H1 (cell line): Measurements from ENCODE around the gene OTUD5. TPM values are rescaled to one million over a fixed set of nuclear protein-coding genes. Genes with fewer than 3 reads are reported as not detected.

Source experiments
- ATF2 ChIP-seq: IDR thresholded peaks from 2 replicates; pipeline ENCODE4 v1.6.1; 2012; ENCODE audit warnings: low read length, inconsistent platforms
- BACH1 ChIP-seq: IDR thresholded peaks from 2 replicates; pipeline ENCODE4 v1.6.1; 2012; ENCODE audit warnings: low read length, improper control_type of control experiment
- BCL11A ChIP-seq, 2 experiments: IDR thresholded peaks; one replicate each; pipeline ENCODE4 v1.6.1; 2011; ENCODE audit warnings: low read depth in 2 of 2, low read length in 2 of 2, mild to moderate bottlenecking in 2 of 2
- CBX5 ChIP-seq: fragments of 300-800, 300-1000 bp; sonication (generic); IDR thresholded peaks from 2 replicates; pipeline ENCODE4 v1.7.1; 2016; ENCODE audit warnings: antibody characterized with exemption, low read length, low read depth
- CBX8 ChIP-seq: fragments of 300-800, 300-1000 bp; sonication (generic); IDR thresholded peaks from 2 replicates; pipeline ENCODE4 v1.7.1; 2016; ENCODE audit warnings: low read depth, low read length, borderline replicate concordance
- CHD1 ChIP-seq: IDR thresholded peaks from 2 replicates; pipeline ENCODE4 v1.6.1; 2012; ENCODE audit warnings: low read depth, low read length, improper control_type of control experiment
- CTBP2 ChIP-seq: IDR thresholded peaks from 2 replicates; pipeline ENCODE4 v1.7.0; 2011; ENCODE audit warnings: borderline replicate concordance, mild to moderate bottlenecking, moderate library complexity, mixed read lengths, low read length; ENCODE audit not compliant: insufficient read depth, insufficient read length
- E2F6 ChIP-seq: IDR thresholded peaks from 2 replicates; pipeline ENCODE4 v1.6.1; 2012; ENCODE audit warnings: inconsistent platforms
- EGR1 ChIP-seq: IDR thresholded peaks from 2 replicates; pipeline ENCODE4 v1.6.1; 2011; ENCODE audit warnings: low read depth, low read length, borderline replicate concordance
- EZH2 ChIP-seq: fragments of 200-600 bp; sonication (generic); IDR thresholded peaks from 2 replicates; pipeline ENCODE4 v1.7.1; 2012; ENCODE audit warnings: low read depth, mild to moderate bottlenecking, moderate library complexity, low read length, inconsistent platforms; ENCODE audit not compliant: severe bottlenecking
- FOSL1 ChIP-seq: IDR thresholded peaks from 2 replicates; pipeline ENCODE4 v1.6.1; 2011; ENCODE audit warnings: mild to moderate bottlenecking, low read depth, low read length, moderate library complexity; ENCODE audit not compliant: insufficient read depth
- GTF2F1 ChIP-seq: IDR thresholded peaks from 2 replicates; pipeline ENCODE4 v1.6.1; 2012; ENCODE audit warnings: low read depth, low read length, improper control_type of control experiment, borderline replicate concordance
- JUN ChIP-seq: IDR thresholded peaks from 2 replicates; pipeline ENCODE4 v1.6.1; 2011; ENCODE audit warnings: low read depth, mild to moderate bottlenecking, improper control_type of control experiment, low read length
- MAFK ChIP-seq: IDR thresholded peaks from 2 replicates; pipeline ENCODE4 v1.6.1; 2012; ENCODE audit warnings: low read depth, mild to moderate bottlenecking, improper control_type of control experiment, low read length
- MAX ChIP-seq: IDR thresholded peaks from 2 replicates; pipeline ENCODE4 v1.6.1; 2012; ENCODE audit warnings: inconsistent platforms
- PHF8 ChIP-seq: fragments of 200-600 bp; sonication (generic); conservative IDR thresholded peaks from 2 replicates; pipeline ENCODE4 v1.7.1; 2012; ENCODE audit warnings: low read depth, mild to moderate bottlenecking, inconsistent platforms, low read length, moderate library complexity
- POLR2A ChIP-seq, 2 experiments: IDR thresholded peaks; 1 replicate in 1 of 2; 2 replicates in 1 of 2; pipeline ENCODE4 v1.6.1; 2011; ENCODE audit warnings: low read depth in 2 of 2, low read length in 2 of 2, mild to moderate bottlenecking in 2 of 2; ENCODE audit errors: control extremely low read depth in 1 of 2
- RFX5 ChIP-seq: IDR thresholded peaks from 2 replicates; pipeline ENCODE4 v1.6.1; 2011; ENCODE audit warnings: low read depth, low read length, improper control_type of control experiment, borderline replicate concordance
- RXRA ChIP-seq: IDR thresholded peaks from 2 replicates; pipeline ENCODE4 v1.6.1; 2011; ENCODE audit warnings: low read depth, mild to moderate bottlenecking, low read length, moderate library complexity; ENCODE audit not compliant: insufficient read depth
- SAP30 ChIP-seq: fragments of 300-600 bp; sonication (generic); IDR thresholded peaks from 2 replicates; pipeline ENCODE4 v1.7.1; 2012; ENCODE audit warnings: low read length, moderate library complexity, mild to moderate bottlenecking, inconsistent platforms; ENCODE audit not compliant: insufficient read depth, insufficient replicate concordance
- SIN3A ChIP-seq, 2 experiments: IDR thresholded peaks in 1 of 2; conservative IDR thresholded peaks in 1 of 2; 2 replicates each; pipeline ENCODE4 v1.6.1; 2011 to 2012; ENCODE audit warnings: low read length in 2 of 2, improper control_type of control experiment in 1 of 2, low read depth in 1 of 2, mild to moderate bottlenecking in 1 of 2
- SP1 ChIP-seq: IDR thresholded peaks from 2 replicates; pipeline ENCODE4 v1.6.1; 2011; ENCODE audit warnings: low read depth, low read length
- SP4 ChIP-seq: IDR thresholded peaks from 2 replicates; pipeline ENCODE4 v1.6.1; 2012; ENCODE audit warnings: low read length, inconsistent platforms
- polyA plus RNA-seq, 7 experiments: library from polyadenylated mRNA; depleted of rRNA in 3 of 7; stranded (reverse) in 5 of 7; unstranded in 2 of 7; fragments of >200 nt in 5 of 7; fragments of 200-250 nt in 2 of 7; gene quantifications; 1 replicate in 5 of 7; 2 replicates in 1 of 7; 4 replicates in 1 of 7; pipeline versions ENCODE4 v1.2.1 to v1.2.3, GENCODE V29; 2011 to 2013; ENCODE audit warnings: missing spikeins in 2 of 7, mixed read lengths in 2 of 7
- total RNA-seq: library from RNA; stranded (reverse); fragmentation: NEBNext Ultra II Directional; extraction: Animal tissue kit (Norgen Biotek cat#: 25700); gene quantifications from 2 replicates; pipeline ENCODE4 v1.2.1, GENCODE V29; 2021

Gene OTUD5
- total and polyA plus RNA-seq, 2 of the 8 experiments (the other 6 are each of a cell fraction or from before 2014, with no cell fraction given), result 46.3 to 53.5 TPM

- TF ChIP-seq PHF8 (no peak; the same call in none of the 2 replicates), SP4 (no peak; the same call in 1 of the 2 replicates), RFX5 (no peak), EGR1 (no peak), MAX (no peak; the same call in 1 of the 2 replicates), CBX8 (no peak), MAFK (no peak), CHD1 (peak; percentile 79), BACH1 (no peak), RXRA (no peak), SIN3A (conservative IDR thresholded peaks at IDR 0.05 in 1 of 2, IDR thresholded peaks at IDR 0.05 in 1 of 2; ENCODE audit: low read depth in 1 of 2, low read length in 2 of 2) (peak in 1 of 2 experiments; percentile 76; a peak in 2 of 4 replicates), SP1 (no peak), GTF2F1 (no peak), ATF2 (no peak), EZH2 (no peak), SAP30 (no peak), JUN (no peak), BCL11A (IDR thresholded peaks at IDR 0.05; ENCODE audit: low read depth in 2 of 2, low read length in 2 of 2) (no peak), CBX5 (no peak), FOSL1 (no peak), CTBP2 (no peak), E2F6 (no peak), POLR2A (IDR thresholded peaks at IDR 0.05; ENCODE audit: control extremely low read depth in 1 of 2, low read depth in 2 of 2, low read length in 2 of 2) (no peak)
These were observed 60.2 kb downstream of the OTUD5 start (continued) for GRCh38 chrX:48897157-48897624.
